HFFc6 (cell line): ENCODE results near the gene ZNF578. TPM values are rescaled to one million over a fixed set of nuclear protein-coding genes. Genes with fewer than 3 reads are reported as not detected.
"Not testable (repeated sequence)": the region's sequence is repeated elsewhere in the genome, so short reads cannot be mapped to it uniquely, and the experiment has no call there.

Experiments used
- DNase-seq: peaks from one replicate; pipeline ENCODE4 v3.0.0-alpha.2; 2018
- H3K27ac Mint-ChIP-seq: 2 replicates; pipeline ENCODE4 v1.8.0; 2020; ENCODE audit warnings: mild to moderate bottlenecking, mixed read lengths
- H3K27me3 Mint-ChIP-seq: 2 replicates; pipeline ENCODE4 v1.8.0; 2021; ENCODE audit warnings: mild to moderate bottlenecking, moderate library complexity, mixed read lengths; ENCODE audit not compliant: insufficient read depth
- H3K36me3 Mint-ChIP-seq: 2 replicates; pipeline ENCODE4 v1.8.0; 2021; ENCODE audit warnings: low read depth, mixed read lengths
- H3K4me1 Mint-ChIP-seq: 2 replicates; pipeline ENCODE4 v1.8.0; 2020; ENCODE audit warnings: low read depth, mixed read lengths
- H3K4me3 Mint-ChIP-seq: 2 replicates; pipeline ENCODE4 v1.8.0; 2020; ENCODE audit warnings: mild to moderate bottlenecking, moderate library complexity, mixed read lengths
- H3K9me3 Mint-ChIP-seq: 2 replicates; pipeline ENCODE4 v1.8.0; 2020; ENCODE audit warnings: mild to moderate bottlenecking, mixed read lengths
- total RNA-seq, 6 experiments: library from RNA; stranded (reverse); fragmentation: NEBNext Ultra II Directional; extraction: Animal tissue kit (Norgen Biotek cat#: 25700); gene quantifications; 2 replicates in 1 of 6; 3 replicates in 5 of 6; pipeline ENCODE4 v1.2.3, GENCODE V29; 2021
- TF ChIP-seq, protein P1 (sequence below): fragments of 200-600 bp; sonication (generic); IDR thresholded peaks from 2 replicates; pipeline ENCODE4 v1.5.0; 2021; ENCODE audit warnings: antibody characterized with exemption, mild to moderate bottlenecking

Gene ZNF578
- total RNA-seq, 6 experiments from 2014 or later, result 0.94 to 1.4 (median 1.0) TPM

GRCh38 chr19:52524086-52524485 is 70.7 kb downstream of the ZNF578 start:
- no peak for DNase-seq
- Mint-ChIP-seq H3K36me3 (peaks cover 21% of the 10 kb centered on the region), H3K27ac (no peak overlapping the region), H3K4me3 (no peak overlapping the region), H3K27me3 (no peaks in the 10 kb centered on the region), H3K4me1 (peaks cover 16% of the 10 kb centered on the region), H3K9me3 (peaks cover 40% of the 10 kb centered on the region)
- TF ChIP-seq, protein P1, sequence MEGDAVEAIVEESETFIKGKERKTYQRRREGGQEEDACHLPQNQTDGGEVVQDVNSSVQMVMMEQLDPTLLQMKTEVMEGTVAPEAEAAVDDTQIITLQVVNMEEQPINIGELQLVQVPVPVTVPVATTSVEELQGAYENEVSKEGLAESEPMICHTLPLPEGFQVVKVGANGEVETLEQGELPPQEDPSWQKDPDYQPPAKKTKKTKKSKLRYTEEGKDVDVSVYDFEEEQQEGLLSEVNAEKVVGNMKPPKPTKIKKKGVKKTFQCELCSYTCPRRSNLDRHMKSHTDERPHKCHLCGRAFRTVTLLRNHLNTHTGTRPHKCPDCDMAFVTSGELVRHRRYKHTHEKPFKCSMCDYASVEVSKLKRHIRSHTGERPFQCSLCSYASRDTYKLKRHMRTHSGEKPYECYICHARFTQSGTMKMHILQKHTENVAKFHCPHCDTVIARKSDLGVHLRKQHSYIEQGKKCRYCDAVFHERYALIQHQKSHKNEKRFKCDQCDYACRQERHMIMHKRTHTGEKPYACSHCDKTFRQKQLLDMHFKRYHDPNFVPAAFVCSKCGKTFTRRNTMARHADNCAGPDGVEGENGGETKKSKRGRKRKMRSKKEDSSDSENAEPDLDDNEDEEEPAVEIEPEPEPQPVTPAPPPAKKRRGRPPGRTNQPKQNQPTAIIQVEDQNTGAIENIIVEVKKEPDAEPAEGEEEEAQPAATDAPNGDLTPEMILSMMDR, result no peak

- Mint-ChIP-seq H3K36me3 (peaks cover 23% of the 10 kb centered on the region), H3K27me3 (no peaks in the 10 kb centered on the region), H3K27ac (peak within 1 kb of the TSS; percentile 99)
These were observed 74.0 kb downstream of the ZNF578 start, which contains the start of gene ZNF808 for GRCh38 chr19:52527134-52527955. Gene ZNF808 (plus strand): TSS chr19:52527668. CDS start chr19:52543285, 15,617 bp downstream.

GRCh38 chr19:52527956-52528351 is 74.6 kb downstream of the ZNF578 start:
- Mint-ChIP-seq H3K4me1 (peaks cover 17% of the 10 kb centered on the region), H3K27ac (peak overlapping the region; percentile 99), H3K9me3 (peaks cover 17% of the 10 kb centered on the region), H3K27me3 (no peaks in the 10 kb centered on the region), H3K4me3 (peak overlapping the region; percentile 98), H3K36me3 (peaks cover 27% of the 10 kb centered on the region)
- no peak for DNase-seq
- TF ChIP-seq, protein P1, result no peak

More at GRCh38 chr19:52527134-52527955, 74.0 kb downstream of the ZNF578 start, which contains the start of gene ZNF808:
- H3K4me1 Mint-ChIP-seq, result peaks cover 17% of the 10 kb centered on the region
- peaks cover 23% of the 10 kb centered on the region for H3K9me3 Mint-ChIP-seq
- TF ChIP-seq, protein P1, result peak; percentile 78
- H3K4me3 Mint-ChIP-seq, result peak within 1 kb of the TSS; percentile 98
- peak; percentile 87 for DNase-seq

DNA sequence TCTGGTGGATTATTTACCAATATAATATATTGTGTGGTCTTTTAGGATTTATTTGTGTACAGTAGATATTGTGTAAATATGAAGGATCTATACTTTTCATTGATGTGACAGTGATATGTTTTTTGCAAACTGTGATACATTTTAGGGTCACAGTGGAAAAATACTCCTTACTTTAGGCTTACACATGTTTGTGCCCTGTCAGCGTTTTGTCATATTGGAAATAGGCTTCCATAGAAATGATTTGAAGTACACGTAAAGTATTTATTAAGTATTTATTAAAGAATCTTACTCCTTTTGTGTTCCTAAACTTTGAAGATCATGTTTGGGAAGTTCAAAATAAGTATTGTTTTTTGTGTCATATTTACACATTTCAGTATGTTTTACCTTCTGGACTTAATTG is 79.1 kb downstream of the ZNF578 start:
- H3K27me3 Mint-ChIP-seq, result peaks cover 2% of the 10 kb centered on the region; the same call in 1 of the 2 replicates
- peaks cover 54% of the 10 kb centered on the region for H3K36me3 Mint-ChIP-seq
- no peak for DNase-seq
- H3K4me3 Mint-ChIP-seq, result no peak overlapping the region
- H3K9me3 Mint-ChIP-seq, result no peaks in the 10 kb centered on the region; the same call in 1 of the 2 replicates
- H3K27ac Mint-ChIP-seq, result no peak overlapping the region
- H3K4me1 Mint-ChIP-seq, result peaks cover 32% of the 10 kb centered on the region
- TF ChIP-seq, protein P1, result no peak

GRCh38 chr19:52533901-52534300 is 80.5 kb downstream of the ZNF578 start:
- TF ChIP-seq, protein P1, result no peak

DNA sequence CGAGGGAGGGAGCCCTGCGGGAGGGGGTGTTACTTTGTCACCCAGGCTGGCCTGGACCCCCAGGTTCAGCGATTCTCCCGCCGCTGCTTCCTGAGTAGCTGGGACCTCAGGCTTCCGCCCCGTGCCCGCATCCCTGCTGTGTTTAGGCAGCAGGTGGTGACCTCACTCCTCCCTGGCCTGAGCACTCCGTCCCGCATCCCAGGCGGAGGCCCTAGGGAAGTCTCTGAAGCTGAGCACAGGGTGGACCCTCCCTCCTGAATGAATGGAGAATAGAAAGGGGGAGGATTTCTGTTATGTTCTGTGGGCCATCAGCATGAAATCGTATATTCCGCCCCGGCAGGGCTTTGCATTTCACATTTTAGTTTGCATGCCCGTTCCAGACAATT is 82.0 kb downstream of the ZNF578 start:
- peaks cover 54% of the 10 kb centered on the region for H3K36me3 Mint-ChIP-seq
- H3K4me1 Mint-ChIP-seq, result peaks cover 23% of the 10 kb centered on the region
- DNase-seq, H3K27me3 Mint-ChIP-seq, H3K9me3 Mint-ChIP-seq: not testable (repeated sequence)
- peak overlapping the region; percentile 89 for H3K4me3 Mint-ChIP-seq
- peak overlapping the region; percentile 78; the same call in 1 of the 2 replicates for H3K27ac Mint-ChIP-seq

More at GRCh38 chr19:52533901-52534300, 80.5 kb downstream of the ZNF578 start:
- H3K9me3 Mint-ChIP-seq, result no peaks in the 10 kb centered on the region; the same call in 1 of the 2 replicates
- H3K4me1 Mint-ChIP-seq, result peaks cover 23% of the 10 kb centered on the region
- H3K27ac Mint-ChIP-seq, result no peak overlapping the region; the same call in 1 of the 2 replicates
- H3K4me3 Mint-ChIP-seq, result no peak overlapping the region
- DNase-seq, result no peak
- peaks cover 52% of the 10 kb centered on the region for H3K36me3 Mint-ChIP-seq
- H3K27me3 Mint-ChIP-seq, result peaks cover 2% of the 10 kb centered on the region; the same call in 1 of the 2 replicates
